Smooth muscle cell of bladder (primary cell): ENCODE data around the gene UBA7. TPM values are rescaled to one million over a fixed set of nuclear protein-coding genes. Genes with fewer than 3 reads are reported as not detected.

ENCODE experiments used
- total RNA-seq: library from RNA; depleted of rRNA; stranded (reverse); fragments of >200 nt; gene quantifications from 2 replicates; pipeline ENCODE4 v1.2.3, GENCODE V29; 2014

Gene UBA7
- total RNA-seq = 39.1 and 55.2 TPM in 2 replicates

GRCh38 chr3:49813497-49814174, at the start of gene UBA7:
UBA7 (minus strand) TSS chr3:49813953; CDS start chr3:49813787, 166 bp downstream.

GRCh38 chr3:49856181-49857005, 42.6 kb upstream of the UBA7 start, which contains the start of gene TRAIP:
TRAIP (minus strand) TSS chr3:49856564; CDS start chr3:49856453, 111 bp downstream.

GRCh38 chr3:49802719-49803464, 10.9 kb downstream of the UBA7 start, which contains the start of gene INKA1:
INKA1 (plus strand) TSS chr3:49803261; CDS start chr3:49803393, 132 bp downstream.

DNA sequence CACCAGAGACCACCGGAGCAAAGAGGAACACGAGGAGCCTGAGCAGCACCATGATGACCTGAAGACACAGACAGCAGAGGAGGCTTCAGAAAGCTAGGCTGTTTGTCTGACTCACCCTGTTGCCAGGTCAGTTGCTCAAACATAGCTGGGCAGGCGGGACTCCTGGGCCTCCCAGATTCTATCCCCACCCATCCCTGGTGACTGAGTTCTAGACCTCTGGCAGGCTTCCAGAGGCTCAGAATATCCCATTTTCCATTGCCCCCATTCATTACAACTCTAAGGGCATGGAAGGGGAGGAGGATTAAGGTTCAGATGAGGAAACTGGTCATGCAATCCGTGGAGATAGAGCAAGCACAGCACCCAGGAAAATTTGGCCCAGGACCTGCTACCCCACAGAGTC, 14.0 kb downstream of the UBA7 start, which contains the start of gene CDHR4:
Gene CDHR4 (minus strand): TSS at position 113 of the 400 bp plus-strand sequence. CDS start 61 bp downstream, at position 52.

DNA sequence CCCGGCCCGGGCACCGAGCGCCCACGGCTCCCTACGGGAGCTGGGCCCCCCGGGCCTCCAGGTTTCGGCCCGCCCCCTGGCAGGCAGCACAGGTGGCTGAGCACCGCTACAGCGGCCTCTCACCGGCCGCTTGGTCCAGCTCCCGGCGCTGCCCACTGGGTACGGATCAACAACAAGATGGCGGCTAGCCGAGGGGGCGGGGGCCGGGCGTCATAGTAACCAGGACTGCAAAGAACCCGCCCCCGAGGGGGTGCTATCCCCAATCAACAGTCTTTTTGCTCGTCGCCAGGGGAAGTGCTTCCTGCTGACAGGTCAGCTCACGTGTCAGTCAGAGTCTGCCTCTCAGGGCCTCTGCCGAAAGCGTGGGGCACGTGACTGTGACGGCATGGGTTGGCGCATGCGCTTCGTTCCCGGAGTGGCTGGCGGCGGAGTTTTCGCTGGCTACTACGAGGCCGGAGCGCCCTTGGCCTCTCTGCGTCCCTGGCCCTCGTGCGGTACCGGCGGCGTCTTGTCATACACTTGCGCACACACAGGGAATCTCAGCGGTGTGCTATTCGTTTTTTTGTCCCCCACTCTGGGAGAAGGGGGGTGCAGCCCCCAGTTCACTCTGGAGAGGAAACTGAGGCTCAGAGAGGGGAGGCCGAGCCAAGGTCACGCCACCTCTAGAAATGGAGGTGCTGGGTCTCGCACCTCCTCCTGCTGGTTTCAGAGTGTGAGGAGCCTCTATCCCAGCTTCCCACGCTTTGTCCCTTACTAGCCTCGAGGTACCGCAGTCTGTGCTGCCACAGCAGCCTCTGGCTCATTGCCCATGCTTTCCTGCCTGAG, 27.2 kb downstream of the UBA7 start, which contains the start of gene IP6K1:
Gene IP6K1 (minus strand): TSS at position 186 of the 825 bp plus-strand sequence. CDS start 38,502 bp downstream, outside the sequence.

Other genes starting within 250 kb of the UBA7 start
- gene APEH, start 139.6 kb downstream of the UBA7 start, total RNA-seq = 109 and 116 TPM in 2 replicates
- 6.0 TPM in 2 replicates for gene MST1, start 124.5 kb downstream of the UBA7 start, total RNA-seq
- gene RNF123, start 124.4 kb downstream of the UBA7 start, total RNA-seq = 20.5 and 20.6 TPM in 2 replicates
- not detected in 2 replicates for gene AMIGO3, start 94.3 kb downstream of the UBA7 start, total RNA-seq
- 23.0 and 30.5 TPM in 2 replicates for gene GMPPB, start 90.0 kb downstream of the UBA7 start, total RNA-seq
- 19.1 and 29.1 TPM in 2 replicates for gene IP6K1, start 27.4 kb downstream of the UBA7 start, total RNA-seq
- under 0.01 and 0.14 TPM in 2 replicates for gene CDHR4, start 14.1 kb downstream of the UBA7 start, total RNA-seq
- gene INKA1, start 10.7 kb downstream of the UBA7 start, total RNA-seq = 3.1 and 3.7 TPM in 2 replicates
- gene TRAIP, start 42.6 kb upstream of the UBA7 start, total RNA-seq = 1.0 and 1.4 TPM in 2 replicates
- not detected in 2 replicates for gene CAMKV, start 56.0 kb upstream of the UBA7 start, total RNA-seq
- gene MST1R, start 89.9 kb upstream of the UBA7 start, total RNA-seq = 0.14 and 0.55 TPM in 2 replicates
- gene MON1A, start 115.9 kb upstream of the UBA7 start, total RNA-seq = 7.4 and 11.3 TPM in 2 replicates
- gene RBM6, start 126.2 kb upstream of the UBA7 start, total RNA-seq = 32.7 and 45.2 TPM in 2 replicates